HepG2 (cell line): ENCODE data around the gene OTUD4. TPM values are rescaled to one million over a fixed set of nuclear protein-coding genes. Genes with fewer than 3 reads are reported as not detected.

ENCODE experiments used
- ATAC-seq: fragments of 200-7000 bp; cut with Tn5 transposase; 3 replicates; pipeline ENCODE4 v1.9.1; 2020; ENCODE audit warnings: mild to moderate bottlenecking, moderate library complexity
- BruUV-seq: library from RNA; stranded (reverse); fragments of 400-500 nt; replicated peaks from 2 replicates; lab custom pipeline; 2021; lab: Mats Ljungman, UMichigan
- CTCF ChIA-PET: fragments of 300-600 bp; formaldehyde crosslinking; extraction: SDS; loops from one replicate; lab custom pipeline; 2021; ENCODE audit warnings: low total read pairs, inconsistent platforms, low intra/inter-chr PET ratio; lab: Yijun Ruan, JAX
- POLR2A ChIA-PET: fragments of 350-600 bp; sonication (Branson Sonifier 250); formaldehyde crosslinking; loops from one replicate; lab custom pipeline; 2020; ENCODE audit warnings: antibody characterized with exemption, inconsistent platforms; lab: Yijun Ruan, JAX
- DNase-seq: peaks from one replicate; pipeline ENCODE4 v3.0.0-alpha.2; 2015; ENCODE audit warnings: low spot score
- FAIRE-seq: peaks from 3 replicates; lab custom pipeline; 2011; peaks lifted over from hg19 to GRCh38; lab: Jason Lieb, UNC
- H2AFZ ChIP-seq: one replicate; pipeline ENCODE4 v1.6.1; 2011; ENCODE audit warnings: low read length, inconsistent platforms
- H3K27ac ChIP-seq: fragments of 300-600 bp; 3 replicates; pipeline ENCODE4 v1.8.0; 2011; ENCODE audit warnings: mixed run types, mild to moderate bottlenecking, mixed read lengths, low read length, inconsistent platforms; ENCODE audit not compliant: insufficient read depth; ENCODE audit errors: extremely low read length
- H3K27me3 ChIP-seq, 2 experiments: fragments of 200-600 bp in 1 of 2; 2 replicates in 1 of 2; 3 replicates in 1 of 2; pipeline versions ENCODE4 v1.6.0 to v1.8.0; 2011; ENCODE audit warnings: low read length in 2 of 2, mild to moderate bottlenecking in 2 of 2, moderate library complexity in 2 of 2, inconsistent platforms in 1 of 2; ENCODE audit not compliant: insufficient read depth in 2 of 2, control insufficient read depth in 1 of 2
- H3K36me3 ChIP-seq, 2 experiments: fragments of 200-600 bp in 1 of 2; replicated peaks in 1 of 2; 2 replicates in 1 of 2; 3 replicates in 1 of 2; pipeline versions ENCODE4 v1.5.1 to v1.8.0; 2011; ENCODE audit warnings: low read length in 2 of 2, inconsistent platforms in 1 of 2; ENCODE audit not compliant: insufficient read depth in 2 of 2, control insufficient read depth in 1 of 2
- H3K4me1 ChIP-seq: 2 replicates; pipeline ENCODE4 v1.5.1; 2012; ENCODE audit warnings: low read length, inconsistent platforms; ENCODE audit not compliant: insufficient read depth
- H3K4me2 ChIP-seq: 2 replicates; pipeline ENCODE4 v1.6.0; 2011; ENCODE audit warnings: low read depth, low read length, inconsistent platforms
- H3K4me3 ChIP-seq, 3 experiments: fragments of 200-600 bp in 1 of 3; sonication (generic), shearing (Covaris generic) in 1 of 3; replicated peaks in 1 of 3; 2 replicates each; pipeline ENCODE4 v1.5.1; 2011 to 2016; ENCODE audit warnings: low read length in 3 of 3, inconsistent platforms in 2 of 3, low read depth in 2 of 3, mild to moderate bottlenecking in 2 of 3, control low read depth in 1 of 3, mixed read lengths in 1 of 3; ENCODE audit not compliant: insufficient read depth in 1 of 3
- H3K79me2 ChIP-seq: one replicate; pipeline ENCODE4 v1.6.1; 2011; ENCODE audit warnings: low read length, inconsistent platforms; ENCODE audit not compliant: insufficient read depth
- H3K9ac ChIP-seq: 2 replicates; pipeline ENCODE4 v1.6.0; 2011; ENCODE audit warnings: mild to moderate bottlenecking, low read depth, low read length, inconsistent platforms; ENCODE audit not compliant: insufficient read depth
- H3K9me3 ChIP-seq: 2 replicates; pipeline ENCODE4 v1.5.1; 2012; ENCODE audit warnings: mild to moderate bottlenecking, low read length
- H4K20me1 ChIP-seq: 2 replicates; pipeline ENCODE4 v1.6.0; 2011; ENCODE audit warnings: inconsistent platforms, mild to moderate bottlenecking, low read length, moderate library complexity; ENCODE audit not compliant: insufficient read depth
- ARID2 ChIP-seq: sonication (generic); formaldehyde crosslinking; IDR thresholded peaks from 2 replicates; pipeline ENCODE4 v1.8.1; 2022; ENCODE audit warnings: mild to moderate bottlenecking, missing genetic modification reagents, borderline replicate concordance
- BRCA1 ChIP-seq: sonication (generic); formaldehyde crosslinking; IDR thresholded peaks from 2 replicates; pipeline ENCODE4 v1.4.0; 2020; ENCODE audit warnings: missing genetic modification reagents
- CEBPB ChIP-seq: IDR thresholded peaks from 2 replicates; pipeline ENCODE4 v1.6.1; 2011; ENCODE audit warnings: low read depth, low read length, improper control_type of control experiment, borderline replicate concordance
- EP300 ChIP-seq, 3 experiments: sonication (generic) in 1 of 3; formaldehyde crosslinking in 1 of 3; IDR thresholded peaks; 2 replicates each; pipeline versions ENCODE4 v1.5.1 to v1.6.1; 2011 to 2020; ENCODE audit warnings: low read depth in 2 of 3, low read length in 2 of 3, borderline replicate concordance in 1 of 3, improper control_type of control experiment in 1 of 3, mild to moderate bottlenecking in 1 of 3, missing genetic modification reagents in 1 of 3, moderate library complexity in 1 of 3
- HNRNPH1 ChIP-seq: fragments of 200-400 bp; formaldehyde crosslinking; optimal IDR thresholded peaks from 2 replicates; pipeline ENCODE3; 2017; ENCODE audit warnings: mild to moderate bottlenecking, low read depth, low read length
- NR2F6 ChIP-seq, 2 experiments: IDR thresholded peaks; 2 replicates each; pipeline ENCODE4 v1.6.1; 2016; ENCODE audit warnings: antibody characterized with exemption in 1 of 2, mild to moderate bottlenecking in 1 of 2
- RFXAP ChIP-seq: sonication (generic); formaldehyde crosslinking; IDR thresholded peaks from 2 replicates; pipeline ENCODE4 v1.4.0; 2020; ENCODE audit warnings: missing genetic modification reagents, borderline replicate concordance
- SAP130 ChIP-seq: IDR thresholded peaks from 2 replicates; pipeline ENCODE4 v1.6.1; 2016; ENCODE audit warnings: low read depth
- SIN3A ChIP-seq: IDR thresholded peaks from 2 replicates; pipeline ENCODE4 v1.6.1; 2011; ENCODE audit warnings: low read depth, mild to moderate bottlenecking, control low read depth, low read length, borderline replicate concordance
- SUZ12 ChIP-seq: fragments of 150-350 bp; IDR thresholded peaks from 2 replicates; pipeline ENCODE4 v1.6.1; 2014; ENCODE audit warnings: low read depth, low read length
- XRCC5 ChIP-seq: fragments of 200-400 bp; formaldehyde crosslinking; optimal IDR thresholded peaks from 2 replicates; pipeline ENCODE3; 2017; ENCODE audit warnings: mild to moderate bottlenecking, low read length
- ZNF143 ChIP-seq: sonication (generic); formaldehyde crosslinking; IDR thresholded peaks from 2 replicates; pipeline ENCODE4 v1.4.0; 2020; ENCODE audit warnings: missing genetic modification reagents
- ZSCAN22 ChIP-seq: sonication (generic); formaldehyde crosslinking; IDR thresholded peaks from 2 replicates; pipeline ENCODE4 v1.4.0; 2020; ENCODE audit warnings: mild to moderate bottlenecking, missing genetic modification reagents
- WGBS: methylation state at CpG from one replicate; pipeline ENCODE4 v1.1.6; 2017; ENCODE audit warnings: low lambda C conversion rate; 5-methylcytosine and 5-hydroxymethylcytosine counted together
- in situ Hi-C: cut with HindIII; loops from 2 replicates; pipeline ENCODE4 v1.10.0; 2017; ENCODE audit warnings: low pct_unique_long_range_greater_than_20kb; ENCODE audit not compliant: extremely low pct_ligation_motif_present
- intact Hi-C: fragments of 100-400 bp; cut with micrococcal nuclease; formaldehyde crosslinking; loops from one replicate; pipeline ENCODE4 v1.10.0; 2022; ENCODE audit not compliant: unreplicated experiment
- polyA plus RNA-seq, 8 experiments: library from polyadenylated mRNA; depleted of rRNA in 3 of 8; stranded (reverse) in 7 of 8; unstranded in 1 of 8; fragments of >200 nt; fragmentation: Illumina TruSeq in 4 of 8; extraction: Trizol in 4 of 8; gene quantifications; 2 replicates each; pipeline versions ENCODE4 v1.2.1 to v1.2.3, GENCODE V29; 2011 to 2016; ENCODE audit warnings: low read depth in 4 of 8, missing spikeins in 1 of 8, mixed read lengths in 1 of 8; ENCODE audit not compliant: insufficient read depth in 1 of 8
- total RNA-seq, 5 experiments: library from RNA; depleted of rRNA; stranded (reverse); fragments of >200 nt; fragmentation: Illumina TruSeq; extraction: Trizol; gene quantifications; 2 replicates each; pipeline ENCODE4 v1.2.3, GENCODE V29; 2016; ENCODE audit warnings: low read depth in 1 of 5
- TF ChIP-seq, protein P1 (sequence below): sonication (generic); formaldehyde crosslinking; IDR thresholded peaks from 2 replicates; pipeline ENCODE4 v1.4.0; 2020; ENCODE audit warnings: missing genetic modification reagents, low read depth, mild to moderate bottlenecking, borderline replicate concordance
- TF ChIP-seq, protein P2 (sequence below): sonication (generic); formaldehyde crosslinking; IDR thresholded peaks from 2 replicates; pipeline ENCODE4 v1.9.0; 2021; ENCODE audit warnings: missing genetic modification reagents, borderline replicate concordance
- TF ChIP-seq, protein P3 (sequence below): sonication (generic); formaldehyde crosslinking; IDR thresholded peaks from 2 replicates; pipeline ENCODE4 v1.5.0; 2020; ENCODE audit warnings: missing genetic modification reagents
- TF ChIP-seq, protein P4 (sequence below): sonication (generic); formaldehyde crosslinking; IDR thresholded peaks from 2 replicates; pipeline ENCODE4 v1.4.0; 2020; ENCODE audit warnings: missing genetic modification reagents, borderline replicate concordance

Gene OTUD4
- total and polyA plus RNA-seq, 2 of the 13 experiments (the other 11 are each of a cell fraction or from before 2014, with no cell fraction given): 16.1 to 18.0 TPM

- BruUV-seq: no TSS peak
- 0% methylated on average over 2 of the region's 2 CpGs for WGBS
- DNase-seq (no peak), ATAC-seq (no peak), FAIRE-seq (no peak)
- Histone ChIP-seq H3K27me3 (no peaks in the 10 kb centered on the region; a peak in 1 of 5 replicates), H2AFZ (no peak overlapping the region), H3K79me2 (no peaks in the 10 kb centered on the region), H3K9me3 (no peaks in the 10 kb centered on the region), H3K27ac (no peak overlapping the region), H3K4me2 (no peak overlapping the region), H4K20me1 (no peaks in the 10 kb centered on the region), H3K4me3 (no peak overlapping the region), H3K4me1 (0 out of 2 replicates have a peak, but pooled peaks cover 5% of the 10 kb centered on the region), H3K36me3 (no peaks in the 10 kb centered on the region), H3K9ac (no peak overlapping the region)
- ChIA-PET POLR2A (no interaction called here), CTCF (no interaction called here)
- intact Hi-C loops: loop anchor here (10.0 kb wide), 1 partner anchor 532 kb away; no protein-coding TSS in a partner anchor
- in situ Hi-C loops: loop anchor here (10.0 kb wide), 1 partner anchor 402 kb away; the partner anchor contains the start of gene MMAA
- TF ChIP-seq ZSCAN22 (CRISPR knock-in tag) (no peak), NR2F6 (IDR thresholded peaks at IDR 0.05) (no peak), NR2F6 (CRISPR knock-in tag; IDR thresholded peaks at IDR 0.05) (no peak), BRCA1 (CRISPR knock-in tag) (no peak), RFXAP (CRISPR knock-in tag) (no peak), SIN3A (no peak), SAP130 (CRISPR knock-in tag) (no peak), XRCC5 (no peak), CEBPB (no peak), HNRNPH1 (no peak), SUZ12 (no peak), EP300 (IDR thresholded peaks at IDR 0.05; ENCODE audit: low read depth in 2 of 2, low read length in 2 of 2) (no peak), EP300 (CRISPR knock-in tag; IDR thresholded peaks at IDR 0.05; ENCODE audit: borderline replicate concordance) (no peak), ZNF143 (no peak), ARID2 (CRISPR knock-in tag) (no peak)
- TF ChIP-seq, protein P1, sequence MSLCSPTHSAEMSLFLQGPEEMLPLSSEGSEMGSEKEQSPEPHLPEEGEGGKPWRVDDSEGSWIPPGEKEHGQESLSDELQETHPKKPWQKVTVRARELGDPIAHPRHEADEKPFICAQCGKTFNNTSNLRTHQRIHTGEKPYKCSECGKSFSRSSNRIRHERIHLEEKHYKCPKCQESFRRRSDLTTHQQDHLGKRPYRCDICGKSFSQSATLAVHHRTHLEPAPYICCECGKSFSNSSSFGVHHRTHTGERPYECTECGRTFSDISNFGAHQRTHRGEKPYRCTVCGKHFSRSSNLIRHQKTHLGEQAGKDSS (CRISPR knock-in tag): no peak
- TF ChIP-seq, protein P2, sequence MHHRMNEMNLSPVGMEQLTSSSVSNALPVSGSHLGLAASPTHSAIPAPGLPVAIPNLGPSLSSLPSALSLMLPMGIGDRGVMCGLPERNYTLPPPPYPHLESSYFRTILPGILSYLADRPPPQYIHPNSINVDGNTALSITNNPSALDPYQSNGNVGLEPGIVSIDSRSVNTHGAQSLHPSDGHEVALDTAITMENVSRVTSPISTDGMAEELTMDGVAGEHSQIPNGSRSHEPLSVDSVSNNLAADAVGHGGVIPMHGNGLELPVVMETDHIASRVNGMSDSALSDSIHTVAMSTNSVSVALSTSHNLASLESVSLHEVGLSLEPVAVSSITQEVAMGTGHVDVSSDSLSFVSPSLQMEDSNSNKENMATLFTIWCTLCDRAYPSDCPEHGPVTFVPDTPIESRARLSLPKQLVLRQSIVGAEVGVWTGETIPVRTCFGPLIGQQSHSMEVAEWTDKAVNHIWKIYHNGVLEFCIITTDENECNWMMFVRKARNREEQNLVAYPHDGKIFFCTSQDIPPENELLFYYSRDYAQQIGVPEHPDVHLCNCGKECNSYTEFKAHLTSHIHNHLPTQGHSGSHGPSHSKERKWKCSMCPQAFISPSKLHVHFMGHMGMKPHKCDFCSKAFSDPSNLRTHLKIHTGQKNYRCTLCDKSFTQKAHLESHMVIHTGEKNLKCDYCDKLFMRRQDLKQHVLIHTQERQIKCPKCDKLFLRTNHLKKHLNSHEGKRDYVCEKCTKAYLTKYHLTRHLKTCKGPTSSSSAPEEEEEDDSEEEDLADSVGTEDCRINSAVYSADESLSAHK (CRISPR knock-in tag): no peak
- TF ChIP-seq, protein P3, sequence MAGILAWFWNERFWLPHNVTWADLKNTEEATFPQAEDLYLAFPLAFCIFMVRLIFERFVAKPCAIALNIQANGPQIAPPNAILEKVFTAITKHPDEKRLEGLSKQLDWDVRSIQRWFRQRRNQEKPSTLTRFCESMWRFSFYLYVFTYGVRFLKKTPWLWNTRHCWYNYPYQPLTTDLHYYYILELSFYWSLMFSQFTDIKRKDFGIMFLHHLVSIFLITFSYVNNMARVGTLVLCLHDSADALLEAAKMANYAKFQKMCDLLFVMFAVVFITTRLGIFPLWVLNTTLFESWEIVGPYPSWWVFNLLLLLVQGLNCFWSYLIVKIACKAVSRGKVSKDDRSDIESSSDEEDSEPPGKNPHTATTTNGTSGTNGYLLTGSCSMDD (CRISPR knock-in tag): no peak
- TF ChIP-seq, protein P4, sequence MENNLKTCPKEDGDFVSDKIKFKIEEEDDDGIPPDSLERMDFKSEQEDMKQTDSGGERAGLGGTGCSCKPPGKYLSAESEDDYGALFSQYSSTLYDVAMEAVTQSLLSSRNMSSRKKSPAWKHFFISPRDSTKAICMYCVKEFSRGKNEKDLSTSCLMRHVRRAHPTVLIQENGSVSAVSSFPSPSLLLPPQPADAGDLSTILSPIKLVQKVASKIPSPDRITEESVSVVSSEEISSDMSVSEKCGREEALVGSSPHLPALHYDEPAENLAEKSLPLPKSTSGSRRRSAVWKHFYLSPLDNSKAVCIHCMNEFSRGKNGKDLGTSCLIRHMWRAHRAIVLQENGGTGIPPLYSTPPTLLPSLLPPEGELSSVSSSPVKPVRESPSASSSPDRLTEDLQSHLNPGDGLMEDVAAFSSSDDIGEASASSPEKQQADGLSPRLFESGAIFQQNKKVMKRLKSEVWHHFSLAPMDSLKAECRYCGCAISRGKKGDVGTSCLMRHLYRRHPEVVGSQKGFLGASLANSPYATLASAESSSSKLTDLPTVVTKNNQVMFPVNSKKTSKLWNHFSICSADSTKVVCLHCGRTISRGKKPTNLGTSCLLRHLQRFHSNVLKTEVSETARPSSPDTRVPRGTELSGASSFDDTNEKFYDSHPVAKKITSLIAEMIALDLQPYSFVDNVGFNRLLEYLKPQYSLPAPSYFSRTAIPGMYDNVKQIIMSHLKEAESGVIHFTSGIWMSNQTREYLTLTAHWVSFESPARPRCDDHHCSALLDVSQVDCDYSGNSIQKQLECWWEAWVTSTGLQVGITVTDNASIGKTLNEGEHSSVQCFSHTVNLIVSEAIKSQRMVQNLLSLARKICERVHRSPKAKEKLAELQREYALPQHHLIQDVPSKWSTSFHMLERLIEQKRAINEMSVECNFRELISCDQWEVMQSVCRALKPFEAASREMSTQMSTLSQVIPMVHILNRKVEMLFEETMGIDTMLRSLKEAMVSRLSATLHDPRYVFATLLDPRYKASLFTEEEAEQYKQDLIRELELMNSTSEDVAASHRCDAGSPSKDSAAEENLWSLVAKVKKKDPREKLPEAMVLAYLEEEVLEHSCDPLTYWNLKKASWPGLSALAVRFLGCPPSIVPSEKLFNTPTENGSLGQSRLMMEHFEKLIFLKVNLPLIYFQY (CRISPR knock-in tag): no peak
These were observed 32.9 kb upstream of the OTUD4 start for GRCh38 chr4:145213245-145213644.
